Activated T-helper 9 cell treated with anti-CD3 and anti-CD28 coated beads, Interleukin-2, amount 50 U/mL, for 16 hours (primary cell): ENCODE results near the gene KRT84.
"Not testable (repeated sequence)": the region's sequence is repeated elsewhere in the genome, so short reads cannot be mapped to it uniquely, and the experiment has no call there.

Source experiments
- DNase-seq: peaks from one replicate; pipeline ENCODE4 v3.0.0-alpha.2; 2020; ENCODE audit warnings: low read depth

Gene KRT84

GRCh38 chr12:52411815-52412214 lies 26.4 kb upstream of the KRT84 start:
- DNase-seq, result no peak

GRCh38 chr12:52410589-52411248 lies 25.3 kb upstream of the KRT84 start:
- not testable (repeated sequence) for DNase-seq

- no peak for DNase-seq
Measured at GRCh38 chr12:52407918-52408317, 22.5 kb upstream of the KRT84 start.

- no peak for DNase-seq
Measured at GRCh38 chr12:52405922-52406385, 20.5 kb upstream of the KRT84 start, which contains the start of gene KRT82. Gene KRT82, minus strand, starts transcription at chr12:52406335. Its CDS starts 58 bp downstream, at chr12:52406277.

GRCh38 chr12:52404951-52405350 lies 19.5 kb upstream of the KRT84 start:
- DNase-seq, result no peak

- no peak for DNase-seq
Measured at GRCh38 chr12:52403561-52403960, 18.1 kb upstream of the KRT84 start.

GRCh38 chr12:52402873-52403540 lies 17.6 kb upstream of the KRT84 start:
- DNase-seq, result no peak

GRCh38 chr12:52402377-52402776 lies 16.9 kb upstream of the KRT84 start:
- no peak for DNase-seq

- no peak for DNase-seq
Measured at GRCh38 chr12:52401926-52402325, 16.5 kb upstream of the KRT84 start.

GRCh38 chr12:52401526-52401925 lies 16.1 kb upstream of the KRT84 start:
- DNase-seq, result no peak

- no peak for DNase-seq
Measured at GRCh38 chr12:52400906-52401305, 15.5 kb upstream of the KRT84 start.

GRCh38 chr12:52399756-52400155 lies 14.3 kb upstream of the KRT84 start:
- DNase-seq, result no peak

GRCh38 chr12:52398176-52398575 lies 12.7 kb upstream of the KRT84 start:
- no peak for DNase-seq

- DNase-seq, result no peak
Measured at GRCh38 chr12:52396656-52397055, 11.2 kb upstream of the KRT84 start.

- no peak for DNase-seq
Measured at GRCh38 chr12:52395761-52396434, 10.4 kb upstream of the KRT84 start.

- DNase-seq, result no peak
Measured at GRCh38 chr12:52394836-52395405, 9.5 kb upstream of the KRT84 start.

GRCh38 chr12:52392465-52393007 lies 7.1 kb upstream of the KRT84 start:
- no peak for DNase-seq

GRCh38 chr12:52391618-52392002 lies 6.2 kb upstream of the KRT84 start:
- DNase-seq, result no peak

GRCh38 chr12:52390739-52391617 lies 5.5 kb upstream of the KRT84 start:
- DNase-seq, result no peak

GRCh38 chr12:52389313-52390207 lies 4.1 kb upstream of the KRT84 start:
- no peak for DNase-seq
